ENCODE results near the gene ZNF750.

ZNF750 gene

GRCh38 chr17:82848022-82848592, 8.3 kb upstream of the ZNF750 start:
- TF ChIP-seq, protein P1, sequence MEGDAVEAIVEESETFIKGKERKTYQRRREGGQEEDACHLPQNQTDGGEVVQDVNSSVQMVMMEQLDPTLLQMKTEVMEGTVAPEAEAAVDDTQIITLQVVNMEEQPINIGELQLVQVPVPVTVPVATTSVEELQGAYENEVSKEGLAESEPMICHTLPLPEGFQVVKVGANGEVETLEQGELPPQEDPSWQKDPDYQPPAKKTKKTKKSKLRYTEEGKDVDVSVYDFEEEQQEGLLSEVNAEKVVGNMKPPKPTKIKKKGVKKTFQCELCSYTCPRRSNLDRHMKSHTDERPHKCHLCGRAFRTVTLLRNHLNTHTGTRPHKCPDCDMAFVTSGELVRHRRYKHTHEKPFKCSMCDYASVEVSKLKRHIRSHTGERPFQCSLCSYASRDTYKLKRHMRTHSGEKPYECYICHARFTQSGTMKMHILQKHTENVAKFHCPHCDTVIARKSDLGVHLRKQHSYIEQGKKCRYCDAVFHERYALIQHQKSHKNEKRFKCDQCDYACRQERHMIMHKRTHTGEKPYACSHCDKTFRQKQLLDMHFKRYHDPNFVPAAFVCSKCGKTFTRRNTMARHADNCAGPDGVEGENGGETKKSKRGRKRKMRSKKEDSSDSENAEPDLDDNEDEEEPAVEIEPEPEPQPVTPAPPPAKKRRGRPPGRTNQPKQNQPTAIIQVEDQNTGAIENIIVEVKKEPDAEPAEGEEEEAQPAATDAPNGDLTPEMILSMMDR (IDR thresholded peaks at IDR 0.05; ENCODE audit: control insufficient read depth, insufficient read depth, low read depth, low read length, missing control alignments): no peak
- peak; percentile 41 for DNase-seq (ENCODE audit: low read depth)
- peak overlapping the region; percentile 39 for H3K4me3 ChIP-seq (ENCODE audit: control insufficient read depth, low read depth, low read length)

DNA sequence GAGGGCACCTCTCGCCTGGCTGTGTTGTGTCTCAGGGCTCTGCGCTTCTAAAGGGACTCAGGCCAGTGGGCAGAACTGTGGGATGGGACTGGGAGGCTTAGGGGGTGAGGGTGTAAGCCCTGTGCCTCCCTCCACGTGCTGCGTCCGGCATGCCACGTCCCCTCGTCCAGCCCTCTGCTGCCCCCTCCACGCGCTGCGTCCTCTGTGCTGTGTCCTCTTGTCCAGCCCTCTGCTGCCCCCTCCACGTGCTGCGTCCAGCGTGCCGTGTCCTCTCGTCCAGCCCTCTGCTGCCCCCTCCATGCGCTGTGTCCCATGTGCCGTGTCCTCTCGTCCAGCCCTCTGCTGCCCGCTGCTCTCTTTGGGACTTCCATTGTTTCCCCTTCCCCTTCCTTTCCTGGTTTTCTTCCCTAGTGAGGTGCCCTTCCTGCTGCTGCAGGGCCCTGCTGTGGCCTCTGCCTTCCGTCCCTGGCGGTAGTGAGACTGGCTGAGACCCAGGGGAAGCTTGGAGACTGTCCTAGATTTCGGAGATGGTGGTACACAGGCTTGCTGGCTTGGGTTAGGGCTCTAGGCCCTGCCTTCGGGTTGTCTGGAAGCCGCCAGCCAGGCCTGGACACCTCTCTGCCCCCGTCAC, 6.4 kb upstream of the ZNF750 start:
- no peak overlapping the region for H3K4me3 ChIP-seq (ENCODE audit: control insufficient read depth, low read depth, low read length)
- no peak for DNase-seq (ENCODE audit: low read depth)
- TF ChIP-seq, protein P1 (IDR thresholded peaks at IDR 0.05; ENCODE audit: control insufficient read depth, insufficient read depth, low read depth, low read length, missing control alignments): no peak

GRCh38 chr17:82845163-82845807, 5.5 kb upstream of the ZNF750 start:
- TF ChIP-seq, protein P1 (IDR thresholded peaks at IDR 0.05; ENCODE audit: control insufficient read depth, insufficient read depth, low read depth, low read length, missing control alignments): no peak
- no peak overlapping the region for H3K4me3 ChIP-seq (ENCODE audit: control insufficient read depth, low read depth, low read length)
- no peak for DNase-seq (ENCODE audit: low read depth)

- no peak overlapping the region for H3K4me3 ChIP-seq (ENCODE audit: control insufficient read depth, low read depth, low read length)
- no peak for DNase-seq (ENCODE audit: low read depth)
- TF ChIP-seq, protein P1 (IDR thresholded peaks at IDR 0.05; ENCODE audit: control insufficient read depth, insufficient read depth, low read depth, low read length, missing control alignments): no peak
Measured at GRCh38 chr17:82844796-82845162, 5.0 kb upstream of the ZNF750 start.

DNA sequence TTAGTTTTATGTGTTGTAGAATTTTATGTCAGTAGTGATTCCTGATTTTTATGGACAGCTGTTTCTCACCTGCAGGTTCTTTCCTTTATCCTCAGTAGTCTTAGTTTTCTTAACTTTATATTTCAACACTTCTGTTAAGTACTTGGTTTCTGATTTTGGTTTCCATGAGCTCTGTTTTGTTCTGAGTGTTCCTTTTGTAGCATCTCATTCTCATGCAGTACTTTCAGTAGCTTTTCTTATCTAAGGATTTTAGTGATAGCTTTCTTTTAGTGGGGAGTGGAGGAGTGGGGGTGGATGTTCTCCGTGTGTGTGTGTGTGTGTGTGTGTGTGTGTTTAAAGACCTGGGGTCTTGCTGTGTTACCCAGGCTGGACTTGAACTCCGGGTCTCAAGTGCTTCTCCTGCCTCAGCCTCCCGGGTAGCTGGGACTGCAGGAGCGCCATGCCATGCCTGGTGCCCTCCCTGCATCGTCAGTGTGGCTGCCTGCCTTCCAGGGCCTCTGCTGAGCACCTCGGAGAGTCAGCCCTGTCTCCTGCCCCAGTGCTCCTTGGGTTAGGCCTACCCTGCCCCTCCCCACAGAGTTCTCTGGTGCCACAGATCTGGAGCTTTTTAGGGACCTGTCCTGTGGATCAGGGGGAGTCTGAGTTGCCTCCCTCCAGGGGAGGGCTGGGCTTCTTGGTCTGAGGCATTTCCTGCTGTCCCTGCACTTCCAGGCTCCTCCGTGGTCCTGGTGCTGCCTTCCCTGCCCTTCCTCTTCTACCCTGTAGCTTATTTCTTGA, 4.3 kb upstream of the ZNF750 start:
- no peak overlapping the region for H3K4me3 ChIP-seq (ENCODE audit: control insufficient read depth, low read depth, low read length)
- TF ChIP-seq, protein P1 (IDR thresholded peaks at IDR 0.05; ENCODE audit: control insufficient read depth, insufficient read depth, low read depth, low read length, missing control alignments): no peak
- DNase-seq (ENCODE audit: low read depth): no peak

- no peak for DNase-seq (ENCODE audit: low read depth)
- H3K4me3 ChIP-seq (ENCODE audit: control insufficient read depth, low read depth, low read length): no peak overlapping the region
- TF ChIP-seq, protein P1 (IDR thresholded peaks at IDR 0.05; ENCODE audit: control insufficient read depth, insufficient read depth, low read depth, low read length, missing control alignments): no peak
Measured at GRCh38 chr17:82841921-82842596, 2.2 kb upstream of the ZNF750 start.

Measured in AG09309 (cell line).